HepG2 (cell line): Measurements from ENCODE around the gene CD248. TPM values are rescaled to one million over a fixed set of nuclear protein-coding genes. Genes with fewer than 3 reads are reported as not detected.

Experiments
- ARNTL ChIP-seq: sonication (generic); formaldehyde crosslinking; IDR thresholded peaks from 2 replicates; pipeline ENCODE4 v1.4.0; 2020; ENCODE audit warnings: mild to moderate bottlenecking, missing genetic modification reagents
- CSRNP2 ChIP-seq: sonication (generic); formaldehyde crosslinking; conservative IDR thresholded peaks from 2 replicates; pipeline ENCODE4 v1.8.0; 2022; ENCODE audit warnings: low read depth, missing genetic modification reagents
- DMAP1 ChIP-seq: IDR thresholded peaks from 2 replicates; pipeline ENCODE4 v1.6.1; 2016
- GTF3A ChIP-seq: sonication (generic); formaldehyde crosslinking; conservative IDR thresholded peaks from 2 replicates; pipeline ENCODE4 v1.4.0; 2020; ENCODE audit warnings: mild to moderate bottlenecking, missing genetic modification reagents
- HOXA5 ChIP-seq: sonication (generic); formaldehyde crosslinking; IDR thresholded peaks from 2 replicates; pipeline ENCODE4 v1.4.0; 2020; ENCODE audit warnings: missing genetic modification reagents
- JDP2 ChIP-seq: sonication (generic); formaldehyde crosslinking; IDR thresholded peaks from 2 replicates; pipeline ENCODE4 v1.8.1; 2022; ENCODE audit warnings: missing genetic modification reagents, borderline replicate concordance
- MAFF ChIP-seq: IDR thresholded peaks from 2 replicates; pipeline ENCODE4 v1.6.1; 2011; ENCODE audit warnings: low read depth, low read length, improper control_type of control experiment
- MTA3 ChIP-seq: sonication (generic); formaldehyde crosslinking; IDR thresholded peaks from 2 replicates; pipeline ENCODE4 v1.4.0; 2020; ENCODE audit warnings: missing genetic modification reagents
- NPAS2 ChIP-seq: sonication (generic); formaldehyde crosslinking; IDR thresholded peaks from 2 replicates; pipeline ENCODE4 v1.8.0; 2022; ENCODE audit warnings: mild to moderate bottlenecking, missing genetic modification reagents, borderline replicate concordance
- PBX3 ChIP-seq: sonication (generic); formaldehyde crosslinking; IDR thresholded peaks from 2 replicates; pipeline ENCODE4 v1.8.1; 2023; ENCODE audit warnings: missing genetic modification reagents, inconsistent platforms, borderline replicate concordance
- SALL1 ChIP-seq: sonication (generic); formaldehyde crosslinking; IDR thresholded peaks from 2 replicates; pipeline ENCODE4 v1.8.0; 2022; ENCODE audit warnings: mild to moderate bottlenecking, missing genetic modification reagents
- SRSF4 ChIP-seq: fragments of 200-400 bp; formaldehyde crosslinking; IDR thresholded peaks from one replicate; pipeline ENCODE4 v1.6.1; 2018; ENCODE audit warnings: mild to moderate bottlenecking, low read depth, low read length, moderate library complexity; ENCODE audit not compliant: poor library complexity, severe bottlenecking
- TARDBP ChIP-seq: sonication (generic); formaldehyde crosslinking; IDR thresholded peaks from 2 replicates; pipeline ENCODE4 v1.8.0; 2022; ENCODE audit warnings: mild to moderate bottlenecking, missing genetic modification reagents
- TBX2 ChIP-seq: sonication (generic); formaldehyde crosslinking; IDR thresholded peaks from 2 replicates; pipeline ENCODE4 v1.5.0; 2020; ENCODE audit warnings: missing genetic modification reagents, mild to moderate bottlenecking, borderline replicate concordance
- THAP9 ChIP-seq: sonication (generic); formaldehyde crosslinking; IDR thresholded peaks from 2 replicates; pipeline ENCODE4; 2020; ENCODE audit warnings: missing genetic modification reagents, mild to moderate bottlenecking, borderline replicate concordance
- ZFP41 ChIP-seq: sonication (generic); formaldehyde crosslinking; IDR thresholded peaks from 2 replicates; pipeline ENCODE4 v1.4.0; 2020; ENCODE audit warnings: mild to moderate bottlenecking, missing genetic modification reagents, borderline replicate concordance
- ZNF432 ChIP-seq: sonication (generic); formaldehyde crosslinking; IDR thresholded peaks from 2 replicates; pipeline ENCODE4 v1.5.0; 2020; ENCODE audit warnings: missing genetic modification reagents, mild to moderate bottlenecking, borderline replicate concordance
- ZNF570 ChIP-seq: sonication (generic); formaldehyde crosslinking; IDR thresholded peaks from 2 replicates; pipeline ENCODE4 v1.4.0; 2020; ENCODE audit warnings: mild to moderate bottlenecking, missing genetic modification reagents, borderline replicate concordance
- ZNF660 ChIP-seq: sonication (generic); formaldehyde crosslinking; IDR thresholded peaks from 2 replicates; pipeline ENCODE4 v1.5.1; 2020; ENCODE audit warnings: mild to moderate bottlenecking, low read depth, missing genetic modification reagents, borderline replicate concordance
- ZSCAN21 ChIP-seq: sonication (generic); formaldehyde crosslinking; IDR thresholded peaks from 2 replicates; pipeline ENCODE4 v1.8.0; 2022; ENCODE audit warnings: mild to moderate bottlenecking, missing genetic modification reagents, moderate library complexity, borderline replicate concordance
- polyA plus RNA-seq, 8 experiments: library from polyadenylated mRNA; depleted of rRNA in 3 of 8; stranded (reverse) in 7 of 8; unstranded in 1 of 8; fragments of >200 nt; fragmentation: Illumina TruSeq in 4 of 8; extraction: Trizol in 4 of 8; gene quantifications; 2 replicates each; pipeline versions ENCODE4 v1.2.1 to v1.2.3, GENCODE V29; 2011 to 2016; ENCODE audit warnings: low read depth in 4 of 8, missing spikeins in 1 of 8, mixed read lengths in 1 of 8; ENCODE audit not compliant: insufficient read depth in 1 of 8
- total RNA-seq, 5 experiments: library from RNA; depleted of rRNA; stranded (reverse); fragments of >200 nt; fragmentation: Illumina TruSeq; extraction: Trizol; gene quantifications; 2 replicates each; pipeline ENCODE4 v1.2.3, GENCODE V29; 2016; ENCODE audit warnings: low read depth in 1 of 5
- TF ChIP-seq, protein P1 (sequence below): sonication (generic); formaldehyde crosslinking; IDR thresholded peaks from 2 replicates; pipeline ENCODE4 v1.9.0; 2022; ENCODE audit warnings: missing genetic modification reagents, mild to moderate bottlenecking, borderline replicate concordance

Gene CD248
- total and polyA plus RNA-seq, 2 of the 13 experiments (the other 11 are each of a cell fraction or from before 2014, with no cell fraction given): 0.25 to 0.35 TPM

DNA sequence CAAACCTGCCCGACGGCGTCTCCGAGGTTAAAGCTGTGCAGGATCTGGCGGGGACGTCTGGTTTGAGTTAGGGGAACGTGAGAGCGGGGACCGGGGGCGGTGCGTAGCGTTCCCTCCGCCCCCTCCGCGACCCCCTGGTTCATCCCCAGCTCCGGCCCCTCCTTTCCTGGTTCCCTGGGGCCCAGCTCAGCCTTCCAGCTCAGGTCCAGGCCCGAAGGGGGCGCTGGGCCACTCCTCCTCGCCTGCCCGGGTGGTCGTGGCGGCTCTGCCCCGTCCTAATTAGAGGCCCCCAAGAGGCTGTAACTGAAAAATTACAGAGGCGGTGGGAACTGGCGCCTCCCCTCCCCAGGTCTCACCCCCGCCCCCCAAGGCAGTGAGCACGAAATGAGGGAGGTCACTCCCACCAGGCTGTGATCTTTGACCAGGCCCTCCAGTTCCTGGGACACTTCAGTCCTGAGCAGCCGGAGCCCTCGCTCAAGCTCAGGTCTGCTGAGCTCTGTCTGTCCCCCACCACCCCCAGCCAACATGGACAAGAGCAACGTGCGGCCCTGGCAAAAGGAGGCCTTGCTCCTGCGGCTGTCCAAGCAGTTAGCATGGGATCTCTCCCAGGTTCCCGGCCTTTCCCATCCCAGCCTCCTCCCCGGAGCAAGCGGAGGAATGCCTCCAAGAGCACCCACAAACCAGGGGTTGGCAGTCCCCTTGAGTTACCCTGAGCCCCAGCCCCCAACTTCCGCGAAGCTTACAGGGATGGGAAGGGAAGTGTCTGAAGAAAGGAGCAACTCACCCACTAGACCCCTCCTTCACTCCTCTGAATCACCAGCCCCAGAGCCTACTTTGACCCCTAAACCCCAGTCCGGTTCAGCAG, 3.3 kb downstream of the CD248 start (continued):
- TF ChIP-seq ZFP41 (CRISPR knock-in tag): no peak
- no peak for TF ChIP-seq MTA3 (CRISPR knock-in tag)
- TF ChIP-seq ZNF570 (CRISPR knock-in tag): no peak
- TF ChIP-seq CSRNP2 (CRISPR knock-in tag): no peak
- TF ChIP-seq ZNF432: no peak
- TF ChIP-seq, protein P1, sequence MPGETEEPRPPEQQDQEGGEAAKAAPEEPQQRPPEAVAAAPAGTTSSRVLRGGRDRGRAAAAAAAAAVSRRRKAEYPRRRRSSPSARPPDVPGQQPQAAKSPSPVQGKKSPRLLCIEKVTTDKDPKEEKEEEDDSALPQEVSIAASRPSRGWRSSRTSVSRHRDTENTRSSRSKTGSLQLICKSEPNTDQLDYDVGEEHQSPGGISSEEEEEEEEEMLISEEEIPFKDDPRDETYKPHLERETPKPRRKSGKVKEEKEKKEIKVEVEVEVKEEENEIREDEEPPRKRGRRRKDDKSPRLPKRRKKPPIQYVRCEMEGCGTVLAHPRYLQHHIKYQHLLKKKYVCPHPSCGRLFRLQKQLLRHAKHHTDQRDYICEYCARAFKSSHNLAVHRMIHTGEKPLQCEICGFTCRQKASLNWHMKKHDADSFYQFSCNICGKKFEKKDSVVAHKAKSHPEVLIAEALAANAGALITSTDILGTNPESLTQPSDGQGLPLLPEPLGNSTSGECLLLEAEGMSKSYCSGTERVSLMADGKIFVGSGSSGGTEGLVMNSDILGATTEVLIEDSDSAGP (CRISPR knock-in tag): peak; percentile 47; the same call in 1 of the 2 replicates
- TF ChIP-seq PBX3 (CRISPR knock-in tag): no peak
- TF ChIP-seq MAFF: no peak
- TF ChIP-seq GTF3A (CRISPR knock-in tag): no peak
- no peak for TF ChIP-seq JDP2
- TF ChIP-seq ZSCAN21 (CRISPR knock-in tag): 0 out of 2 replicates have a peak, but pooled peaks have one; percentile 59
- no peak for TF ChIP-seq HOXA5
- no peak for TF ChIP-seq TARDBP (CRISPR knock-in tag)
- no peak for TF ChIP-seq NPAS2
- no peak for TF ChIP-seq ZNF660 (CRISPR knock-in tag)
- TF ChIP-seq DMAP1: 0 out of 2 replicates have a peak, but pooled peaks have one; percentile 41
- no peak for TF ChIP-seq SRSF4
- TF ChIP-seq SALL1 (CRISPR knock-in tag): no peak
- no peak; the same call in 1 of the 2 replicates for TF ChIP-seq TBX2
- TF ChIP-seq THAP9: no peak
- no peak for TF ChIP-seq ARNTL (CRISPR knock-in tag)
